Activated CD4-positive, alpha-beta T cell treated with anti-CD3 and anti-CD28 coated beads, Interleukin-2, amount 50 U/mL, for 4 hours (primary cell): ENCODE measurements around the gene NCS1.
"Not testable (repeated sequence)": the region's sequence is repeated elsewhere in the genome, so short reads cannot be mapped to it uniquely, and the experiment has no call there.

ENCODE experiments used
- DNase-seq, 2 experiments: peaks; one replicate each; pipeline ENCODE4 v3.0.0-alpha.2; 2020

NCS1 gene

DNA sequence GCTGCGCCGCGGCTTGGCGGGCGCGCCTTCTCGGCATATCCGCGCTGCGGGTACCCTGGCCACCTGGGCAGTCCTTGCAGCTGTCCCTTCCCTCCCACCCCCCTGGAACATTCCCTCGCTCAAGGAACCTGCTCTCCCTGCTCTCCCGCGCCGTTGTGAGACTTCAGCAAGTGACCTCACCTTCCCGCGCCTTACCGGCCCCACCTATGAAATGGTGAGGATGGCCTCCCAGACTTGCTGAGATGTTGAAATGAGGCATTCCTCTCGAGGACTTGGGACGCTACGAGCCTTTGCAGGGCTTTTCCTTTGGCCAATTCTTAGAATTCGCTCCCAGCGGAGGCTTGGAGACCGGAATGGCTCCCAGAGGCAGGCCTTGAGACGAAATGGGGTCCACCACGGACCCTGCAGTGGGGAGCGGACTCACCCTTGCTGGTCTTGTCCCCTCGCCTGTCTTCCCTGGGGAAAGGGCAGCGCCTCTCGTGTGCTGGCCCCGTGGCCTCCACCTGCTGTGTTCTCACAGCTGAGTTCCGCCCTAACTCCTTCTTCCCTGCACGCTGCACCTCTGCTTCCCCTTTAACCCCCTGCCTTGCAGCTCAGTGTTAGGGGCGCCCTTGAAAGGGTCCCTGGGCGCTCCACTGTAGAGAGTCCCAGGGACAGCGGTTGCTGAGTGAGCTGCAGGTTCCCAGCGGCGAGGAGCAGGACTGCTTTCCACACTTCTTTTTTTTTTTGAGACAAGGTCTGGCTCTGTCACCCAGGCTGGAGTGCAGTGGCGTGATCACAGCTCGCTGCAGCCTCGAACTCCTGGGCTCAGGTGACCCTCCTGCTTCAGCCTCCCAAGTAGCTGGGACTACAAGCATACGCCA is 94.3 kb downstream of the NCS1 start:
- DNase-seq = no peak

DNA sequence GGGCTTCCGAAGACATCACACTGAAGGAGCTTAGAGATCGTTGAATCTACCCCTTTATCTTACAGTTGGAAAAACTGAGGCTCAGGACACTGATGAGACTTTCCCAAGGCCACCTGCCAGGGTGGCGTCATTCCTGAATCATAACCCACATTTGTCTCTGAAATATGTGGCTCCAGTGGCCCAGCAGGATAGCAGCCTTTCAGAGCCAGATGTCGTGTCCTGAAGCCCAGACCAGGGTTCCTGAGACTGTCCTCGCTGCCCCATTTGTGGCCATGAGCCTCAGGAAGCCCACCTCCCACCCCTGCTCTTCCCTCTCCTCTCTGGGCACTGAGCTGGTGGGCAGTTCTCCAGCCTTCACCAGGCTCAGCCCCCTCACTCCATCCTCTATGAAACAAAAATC is 95.7 kb downstream of the NCS1 start:
- DNase-seq = no peak

DNA sequence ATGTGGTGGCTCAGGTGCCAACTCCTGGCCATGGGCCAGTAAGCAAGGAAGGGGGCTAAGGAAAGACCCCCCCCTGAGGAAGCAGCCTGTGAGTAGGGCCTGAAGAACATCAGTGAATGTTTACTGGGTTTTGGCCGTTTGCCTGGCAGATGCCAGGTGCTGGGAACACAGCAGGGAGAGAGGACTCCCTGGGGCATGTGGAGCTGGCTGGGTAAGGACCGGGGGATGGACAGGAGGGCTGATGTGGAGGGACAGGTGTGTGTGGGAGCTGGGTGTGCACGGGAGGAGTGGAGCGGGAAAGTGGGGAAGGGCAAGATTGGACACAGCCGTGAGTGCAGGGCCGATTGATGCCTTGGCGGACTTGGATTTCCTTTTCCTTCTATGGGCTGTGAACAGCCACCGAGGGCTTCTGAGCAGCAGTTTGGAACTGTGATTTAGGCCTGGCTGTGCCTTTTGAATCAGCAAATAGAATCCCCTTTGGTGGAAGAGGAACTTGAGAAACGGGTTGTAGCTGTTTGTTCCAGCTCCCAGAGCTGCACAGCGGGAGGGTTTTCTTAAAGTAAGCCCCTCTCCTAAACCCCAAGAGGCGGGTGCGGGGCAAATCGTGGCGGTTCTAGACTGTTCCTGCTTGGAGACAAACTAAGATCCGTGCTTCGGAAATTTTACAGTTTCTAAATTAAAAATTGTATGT is 96.5 kb downstream of the NCS1 start:
- no peak for DNase-seq

DNA sequence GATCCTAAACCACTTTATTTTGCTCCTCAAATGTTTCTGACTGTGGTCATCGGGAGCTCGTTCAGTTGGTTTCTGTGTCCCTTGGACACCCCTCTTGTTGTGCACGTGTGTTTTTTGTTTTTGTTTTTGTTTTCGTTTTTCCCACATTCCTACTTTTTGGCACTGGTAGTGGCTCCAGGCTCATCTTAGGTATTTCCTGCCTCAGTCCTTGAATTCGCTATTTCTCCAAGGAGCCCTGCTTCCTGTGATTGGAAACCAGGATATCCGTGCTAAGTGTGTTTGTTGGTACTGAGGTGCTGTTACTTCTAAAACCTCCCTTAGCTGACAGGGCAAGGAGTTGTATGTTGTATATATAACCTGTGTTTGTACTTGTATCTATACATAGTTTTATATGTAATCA is 99.3 kb downstream of the NCS1 start:
- no peak for DNase-seq

DNA sequence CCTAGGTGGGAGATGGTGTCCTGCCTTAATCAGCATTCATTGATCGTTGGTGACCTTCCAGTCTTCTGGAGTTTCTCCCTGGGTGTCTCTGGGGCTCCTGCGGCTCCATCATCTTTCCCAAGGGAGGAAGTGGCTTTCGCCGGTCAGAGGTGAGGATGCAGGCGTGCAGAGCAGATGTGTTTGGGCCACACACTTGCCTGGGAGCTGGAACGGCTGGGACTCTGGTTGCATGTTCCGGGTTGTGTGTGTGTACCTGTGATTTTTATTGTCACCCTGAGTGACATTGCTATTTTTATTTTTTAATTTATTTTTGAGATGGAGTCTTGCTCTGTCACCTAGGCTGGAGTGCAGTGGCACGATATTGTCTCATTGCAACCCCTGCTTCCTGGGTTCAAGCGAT is 103.0 kb downstream of the NCS1 start:
- DNase-seq = no peak

DNA sequence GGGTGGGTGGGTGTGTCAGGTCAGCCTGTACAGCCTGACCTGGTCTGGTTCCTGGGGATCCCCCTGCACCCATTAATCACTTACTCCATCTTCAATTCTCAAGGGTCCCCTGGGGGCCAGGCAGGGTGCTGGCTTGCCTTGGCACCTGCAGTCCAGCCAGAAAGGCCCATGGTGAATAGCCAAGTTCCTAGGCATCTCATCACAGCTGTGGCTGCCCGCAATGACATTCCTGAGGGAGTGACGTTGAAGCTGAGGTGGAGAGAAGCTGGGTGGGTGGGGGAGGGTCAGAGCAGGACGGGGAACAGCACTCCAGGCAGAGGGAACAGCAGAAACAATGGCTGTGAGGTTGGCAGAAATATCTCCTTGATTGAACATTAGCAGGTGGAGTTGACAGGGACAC is 103.9 kb downstream of the NCS1 start:
- no peak for DNase-seq

DNA sequence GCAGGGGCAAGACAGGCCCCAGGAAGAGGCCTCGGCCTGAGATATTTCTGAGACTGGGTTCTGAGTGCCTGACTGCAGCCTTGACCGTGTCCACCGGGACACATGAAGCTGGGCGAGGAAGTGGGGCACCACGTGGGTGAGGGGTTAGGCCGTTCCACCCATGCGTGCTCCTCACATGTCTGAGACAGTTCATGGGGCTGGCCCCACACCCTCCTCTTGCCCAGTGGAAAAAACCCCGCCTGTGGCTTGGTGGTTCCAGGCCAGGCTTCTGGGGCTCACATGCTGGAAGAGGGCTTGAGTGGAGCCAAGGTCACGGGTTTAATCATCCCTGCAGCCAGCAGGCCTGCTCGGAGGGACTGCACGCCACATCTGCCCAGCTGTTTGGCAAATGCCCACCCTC is 104.8 kb downstream of the NCS1 start:
- no peak for DNase-seq

DNA sequence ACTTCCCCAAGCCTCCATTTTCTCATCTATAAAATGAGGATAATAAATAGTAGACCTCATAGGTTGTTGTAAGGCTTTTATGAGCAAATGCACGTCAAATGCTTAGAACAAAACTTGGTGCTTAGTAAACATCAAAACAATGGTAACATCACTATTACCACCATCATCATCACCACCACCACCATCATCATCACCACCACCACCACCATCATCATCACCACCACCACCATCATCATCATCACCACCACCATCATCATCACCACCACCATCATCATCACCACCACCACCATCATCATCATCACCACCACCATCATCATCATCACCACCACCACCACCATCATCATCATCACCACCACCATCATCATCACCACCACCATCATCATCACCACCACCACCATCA is 105.3 kb downstream of the NCS1 start:
- DNase-seq = not testable (repeated sequence)

DNA sequence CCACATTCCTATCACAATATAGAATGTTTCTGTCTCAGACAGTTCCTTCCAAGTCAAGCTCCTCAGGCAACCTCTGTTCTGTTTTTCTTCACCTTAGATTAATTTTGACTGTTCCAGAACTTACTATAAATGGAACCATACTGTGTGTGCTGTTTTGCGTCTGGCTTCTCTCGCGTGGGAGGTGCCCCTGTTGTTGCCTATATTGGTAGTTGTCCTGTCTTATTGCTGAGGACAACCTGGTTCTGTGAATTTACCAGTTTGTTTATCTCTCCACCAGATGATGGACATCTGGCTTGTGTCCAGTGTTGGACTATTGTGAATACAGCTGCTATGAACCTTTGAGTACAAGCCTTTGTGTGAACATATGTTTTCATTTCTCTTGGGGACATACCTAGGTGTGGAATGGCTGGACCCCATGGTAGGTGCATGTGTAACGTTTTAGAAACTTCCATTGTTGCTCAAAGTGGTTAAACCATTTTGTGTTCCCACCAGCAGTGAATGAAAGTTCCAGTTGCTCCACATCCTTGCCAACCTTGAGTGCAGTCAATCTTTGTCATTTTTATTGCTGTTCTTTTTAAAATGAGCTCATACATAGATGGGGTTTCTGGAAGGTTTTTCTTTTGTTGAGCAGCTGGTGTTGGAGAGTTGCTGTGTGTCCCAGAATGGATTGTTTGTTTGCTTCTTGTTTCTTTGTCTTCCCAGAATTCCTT is 111.5 kb downstream of the NCS1 start:
- DNase-seq = no peak

DNA sequence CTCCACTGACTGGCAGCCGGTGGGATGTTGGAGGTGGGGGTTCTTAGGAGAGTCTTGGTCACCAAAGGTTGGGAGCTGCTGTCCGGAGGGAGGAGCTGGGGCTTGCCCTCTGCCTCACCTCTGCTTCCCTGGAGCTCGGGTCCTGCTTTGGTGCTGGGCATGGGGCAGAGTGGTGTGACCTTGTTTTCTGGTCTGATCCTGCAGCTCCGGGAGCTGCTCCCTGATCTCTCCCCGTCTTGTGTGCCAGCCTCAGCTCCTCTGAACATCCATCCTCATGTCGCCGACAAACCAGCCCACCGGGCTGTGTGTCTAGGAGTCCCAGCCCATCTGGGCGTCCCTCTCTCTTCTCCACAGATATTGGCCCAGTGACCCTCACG is 112.0 kb downstream of the NCS1 start:
- DNase-seq = no peak

DNA sequence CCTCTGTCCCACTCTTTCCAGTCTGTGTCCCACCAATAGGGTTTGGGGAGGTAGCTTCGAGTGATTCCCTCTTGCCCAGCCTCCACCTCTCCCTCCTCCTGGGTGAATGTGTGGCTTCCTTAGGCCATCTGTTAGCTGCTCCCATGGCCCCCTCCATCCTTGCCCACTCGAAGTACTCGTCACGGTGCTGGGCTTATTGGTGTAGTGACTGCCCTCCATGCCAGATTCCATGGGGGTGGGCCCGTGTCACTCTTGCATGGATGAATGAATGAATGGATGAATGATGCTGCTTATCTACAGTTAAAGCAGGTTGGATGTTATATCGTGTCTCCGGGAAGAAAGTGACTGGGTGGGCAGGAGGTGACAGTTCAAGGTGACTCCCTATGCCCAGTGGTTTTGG is 112.5 kb downstream of the NCS1 start:
- no peak for DNase-seq

DNA sequence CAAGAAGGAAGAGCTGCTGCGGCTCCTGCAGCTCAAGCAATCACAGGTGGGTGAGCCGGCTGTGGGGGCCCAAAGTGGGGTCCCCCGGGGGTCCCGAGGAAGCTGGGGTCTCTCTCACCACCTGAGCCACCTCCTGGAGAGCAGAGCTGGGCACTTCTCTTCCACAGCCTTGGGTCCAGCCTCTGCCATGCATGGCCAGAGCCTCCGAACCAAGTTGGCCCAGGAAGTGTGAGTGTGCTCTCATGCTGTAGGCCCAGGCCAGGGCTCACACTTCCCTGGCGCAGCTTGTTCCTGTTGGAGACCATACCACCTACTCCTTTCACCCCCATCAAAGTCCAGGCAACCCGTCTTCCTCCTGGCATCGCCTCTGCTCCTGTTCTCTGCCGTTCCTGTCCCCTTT is 113.1 kb downstream of the NCS1 start:
- DNase-seq = no peak

DNA sequence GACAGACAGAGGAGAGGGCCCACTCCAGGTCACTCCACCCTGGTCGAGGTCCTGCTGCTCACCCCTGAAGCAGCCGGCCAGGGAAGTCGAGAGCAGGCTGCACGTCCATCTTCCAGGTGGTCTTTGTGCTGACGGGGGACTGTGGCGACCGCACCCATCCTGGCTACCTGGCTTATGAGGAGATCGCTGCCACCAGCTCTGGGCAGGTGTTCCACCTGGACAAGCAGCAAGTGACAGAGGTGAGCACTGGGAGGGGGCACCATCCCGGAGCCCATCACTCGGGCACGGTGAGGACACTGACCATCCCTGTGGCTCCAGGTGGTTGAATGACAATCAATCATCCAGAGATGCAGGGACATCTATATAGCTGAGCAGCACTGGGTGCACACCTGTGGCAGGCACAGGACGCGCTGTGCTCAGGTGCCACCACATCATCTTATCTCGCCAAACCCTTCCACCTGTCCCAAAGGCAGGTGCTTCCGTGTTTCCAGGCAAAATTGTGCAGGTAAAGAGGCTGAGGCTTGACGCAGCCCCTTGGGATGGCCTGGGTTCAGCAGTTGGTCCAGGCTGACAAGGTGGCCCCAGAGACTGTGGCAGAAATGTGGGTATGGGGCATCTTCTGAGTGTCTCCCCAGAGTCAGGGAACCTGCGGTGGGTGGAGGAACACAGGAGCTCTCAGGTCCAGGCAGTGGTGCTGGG is 114.0 kb downstream of the NCS1 start:
- no peak for DNase-seq
